ENCODE measurements around the gene TTBK2.

The TTBK2 gene

GRCh38 chr15:42932833-42933515 is 12.4 kb upstream of the TTBK2 start:
- Histone ChIP-seq H3K4me3 (ENCODE audit: low read depth in 1 of 5, low read length in 5 of 5) (no peak overlapping the region), H3K36me3 (ENCODE audit: control insufficient read depth in 5 of 5, insufficient read depth in 5 of 5, low read length in 5 of 5) (no peaks in the 10 kb centered on the region), H3K4me1 (ENCODE audit: control insufficient read depth in 5 of 5, insufficient read depth in 5 of 5, low read length in 5 of 5) (no peaks in the 10 kb centered on the region), H3K9me3 (ENCODE audit: control insufficient read depth in 5 of 5, low read length in 5 of 5) (no peaks in the 10 kb centered on the region), H3K27me3 (ENCODE audit: control insufficient read depth in 5 of 5, insufficient read depth in 4 of 5, low read length in 5 of 5) (peaks cover 0 to 1% (median 0%) of the 10 kb centered on the region in 5 donors), H3K27ac (ENCODE audit: low read depth, low read length) (no peak overlapping the region), H3K9ac (ENCODE audit: low read length in 5 of 5) (no peak overlapping the region)

GRCh38 chr15:42931702-42932486 is 11.3 kb upstream of the TTBK2 start:
- Histone ChIP-seq H3K27me3 (ENCODE audit: control insufficient read depth in 5 of 5, insufficient read depth in 4 of 5, low read length in 5 of 5) (peaks cover 0 to 2% (median 0%) of the 10 kb centered on the region in 5 donors), H3K4me1 (ENCODE audit: control insufficient read depth in 5 of 5, insufficient read depth in 5 of 5, low read length in 5 of 5) (no peaks in the 10 kb centered on the region), H3K9ac (ENCODE audit: low read length in 5 of 5) (no peak overlapping the region), H3K36me3 (ENCODE audit: control insufficient read depth in 5 of 5, insufficient read depth in 5 of 5, low read length in 5 of 5) (no peaks in the 10 kb centered on the region), H3K27ac (ENCODE audit: low read depth, low read length) (no peak overlapping the region), H3K4me3 (ENCODE audit: low read depth in 1 of 5, low read length in 5 of 5) (no peak overlapping the region), H3K9me3 (ENCODE audit: control insufficient read depth in 5 of 5, low read length in 5 of 5) (no peaks in the 10 kb centered on the region)

GRCh38 chr15:42929306-42929848 is 8.8 kb upstream of the TTBK2 start:
- H3K27me3 ChIP-seq (ENCODE audit: control insufficient read depth in 5 of 5, insufficient read depth in 4 of 5, low read length in 5 of 5), result peaks cover 0 to 2% (median 0%) of the 10 kb centered on the region in 5 donors
- no peak overlapping the region for H3K9ac ChIP-seq (ENCODE audit: low read length in 5 of 5)
- H3K36me3 ChIP-seq (ENCODE audit: control insufficient read depth in 5 of 5, insufficient read depth in 5 of 5, low read length in 5 of 5), result no peaks in the 10 kb centered on the region
- H3K4me1 ChIP-seq (ENCODE audit: control insufficient read depth in 5 of 5, insufficient read depth in 5 of 5, low read length in 5 of 5), result no peaks in the 10 kb centered on the region
- no peak overlapping the region for H3K4me3 ChIP-seq (ENCODE audit: low read depth in 1 of 5, low read length in 5 of 5)
- no peaks in the 10 kb centered on the region for H3K9me3 ChIP-seq (ENCODE audit: control insufficient read depth in 5 of 5, low read length in 5 of 5)
- no peak overlapping the region for H3K27ac ChIP-seq (ENCODE audit: low read depth, low read length)

GRCh38 chr15:42921342-42921731 is 759 bp upstream of the TTBK2 start:
- peaks cover 0 to 28% (median 18%) of the 10 kb centered on the region in 5 donors for H3K4me1 ChIP-seq (ENCODE audit: control insufficient read depth in 5 of 5, insufficient read depth in 5 of 5, low read length in 5 of 5)
- H3K27me3 ChIP-seq (ENCODE audit: control insufficient read depth in 5 of 5, insufficient read depth in 4 of 5, low read length in 5 of 5), result no peaks in the 10 kb centered on the region
- no peaks in the 10 kb centered on the region for H3K36me3 ChIP-seq (ENCODE audit: control insufficient read depth in 5 of 5, insufficient read depth in 5 of 5, low read length in 5 of 5)
- H3K4me3 ChIP-seq (ENCODE audit: low read depth in 1 of 5, low read length in 5 of 5), result peak overlapping the region; percentile 69 to 90 (median 74)
- H3K27ac ChIP-seq (ENCODE audit: low read depth, low read length), result peak overlapping the region; percentile 43
- H3K9me3 ChIP-seq (ENCODE audit: control insufficient read depth in 5 of 5, low read length in 5 of 5), result peaks cover 0 to 3% (median 0%) of the 10 kb centered on the region in 5 donors
- peak overlapping the region; percentile 1 to 69 (median 66) for H3K9ac ChIP-seq (ENCODE audit: low read length in 5 of 5)

- peaks cover 0 to 3% (median 0%) of the 10 kb centered on the region in 5 donors for H3K9me3 ChIP-seq (ENCODE audit: control insufficient read depth in 5 of 5, low read length in 5 of 5)
- H3K36me3 ChIP-seq (ENCODE audit: control insufficient read depth in 5 of 5, insufficient read depth in 5 of 5, low read length in 5 of 5), result no peaks in the 10 kb centered on the region
- H3K4me3 ChIP-seq (ENCODE audit: low read depth in 1 of 5, low read length in 5 of 5), result peak overlapping the region; percentile 69 to 87 (median 74)
- H3K4me1 ChIP-seq (ENCODE audit: control insufficient read depth in 5 of 5, insufficient read depth in 5 of 5, low read length in 5 of 5), result peaks cover 0 to 28% (median 18%) of the 10 kb centered on the region in 5 donors
- no peaks in the 10 kb centered on the region for H3K27me3 ChIP-seq (ENCODE audit: control insufficient read depth in 5 of 5, insufficient read depth in 4 of 5, low read length in 5 of 5)
- H3K9ac ChIP-seq (ENCODE audit: low read length in 5 of 5), result peak overlapping the region; percentile 63 to 82 (median 69)
- H3K27ac ChIP-seq (ENCODE audit: low read depth, low read length), result peak overlapping the region; percentile 43
These were observed 619 bp downstream of the TTBK2 start for GRCh38 chr15:42919799-42920518.

- peak overlapping the region; percentile 69 to 87 (median 74) for H3K4me3 ChIP-seq (ENCODE audit: low read depth in 1 of 5, low read length in 5 of 5)
- peaks cover 0 to 28% (median 18%) of the 10 kb centered on the region in 5 donors for H3K4me1 ChIP-seq (ENCODE audit: control insufficient read depth in 5 of 5, insufficient read depth in 5 of 5, low read length in 5 of 5)
- peaks cover 0 to 3% (median 0%) of the 10 kb centered on the region in 5 donors for H3K9me3 ChIP-seq (ENCODE audit: control insufficient read depth in 5 of 5, low read length in 5 of 5)
- H3K27me3 ChIP-seq (ENCODE audit: control insufficient read depth in 5 of 5, insufficient read depth in 4 of 5, low read length in 5 of 5), result no peaks in the 10 kb centered on the region
- peak overlapping the region; percentile 43 for H3K27ac ChIP-seq (ENCODE audit: low read depth, low read length)
- H3K36me3 ChIP-seq (ENCODE audit: control insufficient read depth in 5 of 5, insufficient read depth in 5 of 5, low read length in 5 of 5), result no peaks in the 10 kb centered on the region
- H3K9ac ChIP-seq (ENCODE audit: low read length in 5 of 5), result peak overlapping the region; percentile 63 to 82 (median 66)
These were observed 1.3 kb downstream of the TTBK2 start for GRCh38 chr15:42919308-42919707.

GRCh38 chr15:42918047-42918446 is 2.5 kb downstream of the TTBK2 start:
- Histone ChIP-seq H3K4me3 (ENCODE audit: low read depth in 1 of 5, low read length in 5 of 5) (no peak overlapping the region), H3K9me3 (ENCODE audit: control insufficient read depth in 5 of 5, low read length in 5 of 5) (no peaks in the 10 kb centered on the region), H3K36me3 (ENCODE audit: control insufficient read depth in 5 of 5, insufficient read depth in 5 of 5, low read length in 5 of 5) (no peaks in the 10 kb centered on the region), H3K27me3 (ENCODE audit: control insufficient read depth in 5 of 5, insufficient read depth in 4 of 5, low read length in 5 of 5) (no peaks in the 10 kb centered on the region), H3K4me1 (ENCODE audit: control insufficient read depth in 5 of 5, insufficient read depth in 5 of 5, low read length in 5 of 5) (peaks cover 0 to 28% (median 18%) of the 10 kb centered on the region in 5 donors), H3K27ac (ENCODE audit: low read depth, low read length) (no peak overlapping the region), H3K9ac (ENCODE audit: low read length in 5 of 5) (no peak overlapping the region)

- no peak overlapping the region for H3K4me3 ChIP-seq (ENCODE audit: low read depth in 1 of 5, low read length in 5 of 5)
- peaks cover 0 to 19% (median 9%) of the 10 kb centered on the region in 5 donors for H3K4me1 ChIP-seq (ENCODE audit: control insufficient read depth in 5 of 5, insufficient read depth in 5 of 5, low read length in 5 of 5)
- no peaks in the 10 kb centered on the region for H3K27me3 ChIP-seq (ENCODE audit: control insufficient read depth in 5 of 5, insufficient read depth in 4 of 5, low read length in 5 of 5)
- H3K36me3 ChIP-seq (ENCODE audit: control insufficient read depth in 5 of 5, insufficient read depth in 5 of 5, low read length in 5 of 5), result no peaks in the 10 kb centered on the region
- no peak overlapping the region for H3K27ac ChIP-seq (ENCODE audit: low read depth, low read length)
- H3K9me3 ChIP-seq (ENCODE audit: control insufficient read depth in 5 of 5, low read length in 5 of 5), result no peaks in the 10 kb centered on the region
- no peak overlapping the region for H3K9ac ChIP-seq (ENCODE audit: low read length in 5 of 5)
These were observed 4.8 kb downstream of the TTBK2 start for GRCh38 chr15:42915654-42916315.

GRCh38 chr15:42914728-42915497 is 5.7 kb downstream of the TTBK2 start:
- Histone ChIP-seq H3K4me3 (ENCODE audit: low read depth in 1 of 5, low read length in 5 of 5) (no peak overlapping the region), H3K4me1 (ENCODE audit: control insufficient read depth in 5 of 5, insufficient read depth in 5 of 5, low read length in 5 of 5) (peaks cover 0 to 17% (median 9%) of the 10 kb centered on the region in 5 donors), H3K36me3 (ENCODE audit: control insufficient read depth in 5 of 5, insufficient read depth in 5 of 5, low read length in 5 of 5) (no peaks in the 10 kb centered on the region), H3K27me3 (ENCODE audit: control insufficient read depth in 5 of 5, insufficient read depth in 4 of 5, low read length in 5 of 5) (no peaks in the 10 kb centered on the region), H3K27ac (ENCODE audit: low read depth, low read length) (no peak overlapping the region), H3K9ac (ENCODE audit: low read length in 5 of 5) (peak overlapping the region in 1 of 5 donors; percentile 11), H3K9me3 (ENCODE audit: control insufficient read depth in 5 of 5, low read length in 5 of 5) (no peaks in the 10 kb centered on the region)

Measured in subcutaneous abdominal adipose tissue (tissue), 5 donors.